WTC11 (cell line): ENCODE measurements around the gene PGP. TPM values are rescaled to one million over a fixed set of nuclear protein-coding genes. Genes with fewer than 3 reads are reported as not detected.

ENCODE experiments used
- ATAC-seq: fragments of 200-7000 bp; cut with Tn5 transposase; 2 replicates; pipeline ENCODE4 v1.10.0; 2021; ENCODE audit warnings: mild to moderate bottlenecking, moderate library complexity
- CTCF ChIA-PET: fragments of 300-600 bp; sonication (Branson Sonifier 250); formaldehyde crosslinking; loops from one replicate; lab custom pipeline; 2021; ENCODE audit warnings: antibody characterized with exemption; lab: Charles Lee
- POLR2A ChIA-PET: fragments of 350-600 bp; sonication (Branson Sonifier 250); formaldehyde crosslinking; loops from one replicate; lab custom pipeline; 2021; ENCODE audit warnings: antibody characterized with exemption; lab: Charles Lee
- DNase-seq: peaks from one replicate; pipeline ENCODE4 v3.0.0; 2021; ENCODE audit warnings: low spot score
- H3K27ac Mint-ChIP-seq: 2 replicates; pipeline ENCODE4 v1.8.0; 2021; ENCODE audit warnings: mixed read lengths
- H3K27me3 Mint-ChIP-seq: 2 replicates; pipeline ENCODE4 v1.8.0; 2021; ENCODE audit warnings: low read depth, mild to moderate bottlenecking, moderate library complexity, mixed read lengths
- H3K36me3 Mint-ChIP-seq: 2 replicates; pipeline ENCODE4 v1.8.0; 2021; ENCODE audit warnings: mixed read lengths
- H3K4me1 Mint-ChIP-seq: 2 replicates; pipeline ENCODE4 v1.8.0; 2022; ENCODE audit warnings: mixed read lengths
- H3K4me3 Mint-ChIP-seq: 2 replicates; pipeline ENCODE4 v1.8.0; 2021; ENCODE audit warnings: mild to moderate bottlenecking, moderate library complexity, mixed read lengths
- H3K9me3 Mint-ChIP-seq: 2 replicates; pipeline ENCODE4 v1.8.0; 2021; ENCODE audit warnings: mixed read lengths
- CREB1 ChIP-seq: sonication (generic); formaldehyde crosslinking; IDR thresholded peaks from 2 replicates; pipeline ENCODE4 v1.8.0; 2023; ENCODE audit warnings: mild to moderate bottlenecking, missing genetic modification reagents
- CREM ChIP-seq: sonication (generic); formaldehyde crosslinking; IDR thresholded peaks from 2 replicates; pipeline ENCODE4 v1.8.1; 2022; ENCODE audit warnings: mild to moderate bottlenecking, missing genetic modification reagents, moderate library complexity
- EMX1 ChIP-seq: fragments of 250-450 bp; sonication (Bioruptor Pico); IDR thresholded peaks from 2 replicates; pipeline ENCODE4 v1.8.0; 2021; ENCODE audit warnings: mild to moderate bottlenecking
- ETV6 ChIP-seq: sonication (generic); formaldehyde crosslinking; IDR thresholded peaks from 2 replicates; pipeline ENCODE4 v1.8.1; 2022; ENCODE audit warnings: mild to moderate bottlenecking, missing genetic modification reagents
- GABPB1 ChIP-seq: sonication (generic); formaldehyde crosslinking; IDR thresholded peaks from 2 replicates; pipeline ENCODE4 v1.8.1; 2023; ENCODE audit warnings: mild to moderate bottlenecking, missing genetic modification reagents
- GTF2I ChIP-seq: fragments of 250-450 bp; sonication (Bioruptor Pico); conservative IDR thresholded peaks from 2 replicates; pipeline ENCODE4 v1.4.0; 2021; ENCODE audit warnings: mild to moderate bottlenecking
- MYBL2 ChIP-seq: sonication (generic); formaldehyde crosslinking; IDR thresholded peaks from 2 replicates; pipeline ENCODE4 v1.8.1; 2023; ENCODE audit warnings: mild to moderate bottlenecking, moderate library complexity, missing genetic modification reagents
- RORB ChIP-seq: fragments of 250-450 bp; sonication (Bioruptor Pico); IDR thresholded peaks from 2 replicates; pipeline ENCODE4 v1.9.0; 2021; ENCODE audit warnings: mild to moderate bottlenecking
- SMAD4 ChIP-seq: sonication (generic); formaldehyde crosslinking; IDR thresholded peaks from 2 replicates; pipeline ENCODE4 v1.8.0; 2022; ENCODE audit warnings: mild to moderate bottlenecking, missing genetic modification reagents
- TEAD1 ChIP-seq: sonication (generic); formaldehyde crosslinking; IDR thresholded peaks from 2 replicates; pipeline ENCODE4 v1.8.0; 2022; ENCODE audit warnings: mild to moderate bottlenecking, missing genetic modification reagents
- TP53 ChIP-seq: sonication (generic); formaldehyde crosslinking; IDR thresholded peaks from 2 replicates; pipeline ENCODE4 v1.8.1; 2023; ENCODE audit warnings: mild to moderate bottlenecking, missing genetic modification reagents
- total RNA-seq: library from RNA; stranded (reverse); gene quantifications from 3 replicates; pipeline ENCODE4 v1.2.3, GENCODE V29; 2021
- TF ChIP-seq, protein P1 (sequence below): sonication (generic); formaldehyde crosslinking; IDR thresholded peaks from 2 replicates; pipeline ENCODE4 v1.8.1; 2023; ENCODE audit warnings: mild to moderate bottlenecking, moderate library complexity, missing genetic modification reagents
- TF ChIP-seq, protein P2 (sequence below): sonication (generic); formaldehyde crosslinking; IDR thresholded peaks from 2 replicates; pipeline ENCODE4 v1.8.1; 2022; ENCODE audit warnings: mild to moderate bottlenecking, moderate library complexity, missing genetic modification reagents
- TF ChIP-seq, protein P3 (sequence below): sonication (generic); formaldehyde crosslinking; IDR thresholded peaks from 2 replicates; pipeline ENCODE4 v1.8.0; 2023; ENCODE audit warnings: missing genetic modification reagents, mild to moderate bottlenecking, borderline replicate concordance
- TF ChIP-seq, protein P4 (sequence below): fragments of 250-450 bp; sonication (Bioruptor Pico); IDR thresholded peaks from 2 replicates; pipeline ENCODE4 v1.9.0; 2021; ENCODE audit warnings: mild to moderate bottlenecking
- TF ChIP-seq, protein P5 (sequence below): sonication (generic); formaldehyde crosslinking; IDR thresholded peaks from 2 replicates; pipeline ENCODE4 v1.8.0; 2022; ENCODE audit warnings: missing genetic modification reagents
- TF ChIP-seq, protein P6 (sequence below): sonication (generic); formaldehyde crosslinking; IDR thresholded peaks from 2 replicates; pipeline ENCODE4 v1.8.1; 2023; ENCODE audit warnings: mild to moderate bottlenecking, missing genetic modification reagents
- TF ChIP-seq, protein P7 (sequence below): fragments of 200-600 bp; IDR thresholded peaks from 2 replicates; pipeline ENCODE4 v1.8.0; 2022; ENCODE audit warnings: antibody characterized with exemption
- TF ChIP-seq, protein P8 (sequence below): sonication (generic); formaldehyde crosslinking; IDR thresholded peaks from 2 replicates; pipeline ENCODE4 v1.8.0; 2023; ENCODE audit warnings: missing genetic modification reagents
- TF ChIP-seq, protein P9 (sequence below): sonication (generic); formaldehyde crosslinking; IDR thresholded peaks from 2 replicates; pipeline ENCODE4 v1.8.0; 2022; ENCODE audit warnings: mild to moderate bottlenecking, missing genetic modification reagents

Gene PGP
- total RNA-seq, 1 experiment from 2014 or later = 39.5 TPM

DNA sequence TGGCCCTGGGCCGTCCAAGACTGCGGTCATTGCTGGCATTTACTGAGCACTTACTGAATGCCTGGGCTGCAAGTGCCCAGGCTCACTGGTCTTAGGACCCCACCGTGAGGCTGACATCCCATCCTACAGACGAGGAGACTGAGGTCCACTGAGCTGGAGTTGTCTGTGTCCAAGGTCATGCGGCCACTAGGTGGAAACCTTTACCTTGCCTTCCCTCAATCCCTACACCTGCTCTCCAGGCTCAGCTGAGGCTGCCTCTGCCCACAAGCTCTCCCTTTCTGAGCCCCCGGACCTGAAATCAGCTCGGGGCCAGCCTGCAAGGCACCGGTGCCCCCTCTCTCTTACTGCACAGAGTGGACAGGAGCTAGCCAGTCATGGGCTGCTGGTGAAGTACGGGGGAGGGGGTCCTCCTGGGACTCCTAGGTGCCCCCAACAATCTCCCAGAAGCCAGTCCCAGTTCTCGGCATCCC lies 19.8 kb downstream of the PGP start:
- Mint-ChIP-seq H3K27me3 (peaks cover 27% of the 10 kb centered on the region), H3K4me1 (peaks cover 4% of the 10 kb centered on the region; the same call in 1 of the 2 replicates), H3K27ac (no peak overlapping the region), H3K36me3 (no peaks in the 10 kb centered on the region), H3K4me3 (peak overlapping the region; percentile 66), H3K9me3 (no peaks in the 10 kb centered on the region)
- ChIA-PET POLR2A (interaction anchor here (0.7 to 1.9 kb wide), 4 partner anchors 16 to 94 kb away, joined by 3 to 12 read pairs (median 4); partner anchors contain the start of genes BRICD5, ECI1 and PGP), CTCF (interaction anchor here (0.5 to 3.5 kb wide), 52 partner anchors 9 to 356 kb away, joined by 3 to 62 read pairs (median 4); partner anchors contain the start of genes AMDHD2, BRICD5, CCNF and CEMP1)
- DNase-seq = peak; percentile 73
- peak; percentile 73 for ATAC-seq
- no peak for TF ChIP-seq RORB (CRISPR knock-in tag)
- TF ChIP-seq, protein P1, sequence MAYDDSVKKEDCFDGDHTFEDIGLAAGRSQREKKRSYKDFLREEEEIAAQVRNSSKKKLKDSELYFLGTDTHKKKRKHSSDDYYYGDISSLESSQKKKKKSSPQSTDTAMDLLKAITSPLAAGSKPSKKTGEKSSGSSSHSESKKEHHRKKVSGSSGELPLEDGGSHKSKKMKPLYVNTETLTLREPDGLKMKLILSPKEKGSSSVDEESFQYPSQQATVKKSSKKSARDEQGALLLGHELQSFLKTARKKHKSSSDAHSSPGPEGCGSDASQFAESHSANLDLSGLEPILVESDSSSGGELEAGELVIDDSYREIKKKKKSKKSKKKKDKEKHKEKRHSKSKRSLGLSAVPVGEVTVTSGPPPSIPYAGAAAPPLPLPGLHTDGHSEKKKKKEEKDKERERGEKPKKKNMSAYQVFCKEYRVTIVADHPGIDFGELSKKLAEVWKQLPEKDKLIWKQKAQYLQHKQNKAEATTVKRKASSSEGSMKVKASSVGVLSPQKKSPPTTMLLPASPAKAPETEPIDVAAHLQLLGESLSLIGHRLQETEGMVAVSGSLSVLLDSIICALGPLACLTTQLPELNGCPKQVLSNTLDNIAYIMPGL (CRISPR knock-in tag) = 0 out of 2 replicates have a peak, but pooled peaks have one; percentile 48
- no peak for TF ChIP-seq TP53 (CRISPR knock-in tag)
- TF ChIP-seq, protein P2, sequence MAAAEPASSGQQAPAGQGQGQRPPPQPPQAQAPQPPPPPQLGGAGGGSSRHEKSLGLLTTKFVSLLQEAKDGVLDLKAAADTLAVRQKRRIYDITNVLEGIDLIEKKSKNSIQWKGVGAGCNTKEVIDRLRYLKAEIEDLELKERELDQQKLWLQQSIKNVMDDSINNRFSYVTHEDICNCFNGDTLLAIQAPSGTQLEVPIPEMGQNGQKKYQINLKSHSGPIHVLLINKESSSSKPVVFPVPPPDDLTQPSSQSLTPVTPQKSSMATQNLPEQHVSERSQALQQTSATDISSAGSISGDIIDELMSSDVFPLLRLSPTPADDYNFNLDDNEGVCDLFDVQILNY (CRISPR knock-in tag) = no peak
- no peak for TF ChIP-seq GABPB1 (CRISPR knock-in tag)
- no peak for TF ChIP-seq ETV6 (CRISPR knock-in tag)
- no peak for TF ChIP-seq TEAD1 (CRISPR knock-in tag)
- no peak for TF ChIP-seq EMX1 (CRISPR knock-in tag)
- no peak; the same call in 1 of the 2 replicates for TF ChIP-seq SMAD4 (CRISPR knock-in tag)
- TF ChIP-seq CREM (CRISPR knock-in tag) = no peak
- no peak for TF ChIP-seq CREB1 (CRISPR knock-in tag)
- TF ChIP-seq, protein P3, sequence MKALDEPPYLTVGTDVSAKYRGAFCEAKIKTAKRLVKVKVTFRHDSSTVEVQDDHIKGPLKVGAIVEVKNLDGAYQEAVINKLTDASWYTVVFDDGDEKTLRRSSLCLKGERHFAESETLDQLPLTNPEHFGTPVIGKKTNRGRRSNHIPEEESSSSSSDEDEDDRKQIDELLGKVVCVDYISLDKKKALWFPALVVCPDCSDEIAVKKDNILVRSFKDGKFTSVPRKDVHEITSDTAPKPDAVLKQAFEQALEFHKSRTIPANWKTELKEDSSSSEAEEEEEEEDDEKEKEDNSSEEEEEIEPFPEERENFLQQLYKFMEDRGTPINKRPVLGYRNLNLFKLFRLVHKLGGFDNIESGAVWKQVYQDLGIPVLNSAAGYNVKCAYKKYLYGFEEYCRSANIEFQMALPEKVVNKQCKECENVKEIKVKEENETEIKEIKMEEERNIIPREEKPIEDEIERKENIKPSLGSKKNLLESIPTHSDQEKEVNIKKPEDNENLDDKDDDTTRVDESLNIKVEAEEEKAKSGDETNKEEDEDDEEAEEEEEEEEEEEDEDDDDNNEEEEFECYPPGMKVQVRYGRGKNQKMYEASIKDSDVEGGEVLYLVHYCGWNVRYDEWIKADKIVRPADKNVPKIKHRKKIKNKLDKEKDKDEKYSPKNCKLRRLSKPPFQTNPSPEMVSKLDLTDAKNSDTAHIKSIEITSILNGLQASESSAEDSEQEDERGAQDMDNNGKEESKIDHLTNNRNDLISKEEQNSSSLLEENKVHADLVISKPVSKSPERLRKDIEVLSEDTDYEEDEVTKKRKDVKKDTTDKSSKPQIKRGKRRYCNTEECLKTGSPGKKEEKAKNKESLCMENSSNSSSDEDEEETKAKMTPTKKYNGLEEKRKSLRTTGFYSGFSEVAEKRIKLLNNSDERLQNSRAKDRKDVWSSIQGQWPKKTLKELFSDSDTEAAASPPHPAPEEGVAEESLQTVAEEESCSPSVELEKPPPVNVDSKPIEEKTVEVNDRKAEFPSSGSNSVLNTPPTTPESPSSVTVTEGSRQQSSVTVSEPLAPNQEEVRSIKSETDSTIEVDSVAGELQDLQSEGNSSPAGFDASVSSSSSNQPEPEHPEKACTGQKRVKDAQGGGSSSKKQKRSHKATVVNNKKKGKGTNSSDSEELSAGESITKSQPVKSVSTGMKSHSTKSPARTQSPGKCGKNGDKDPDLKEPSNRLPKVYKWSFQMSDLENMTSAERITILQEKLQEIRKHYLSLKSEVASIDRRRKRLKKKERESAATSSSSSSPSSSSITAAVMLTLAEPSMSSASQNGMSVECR = no peak
- TF ChIP-seq, protein P4, sequence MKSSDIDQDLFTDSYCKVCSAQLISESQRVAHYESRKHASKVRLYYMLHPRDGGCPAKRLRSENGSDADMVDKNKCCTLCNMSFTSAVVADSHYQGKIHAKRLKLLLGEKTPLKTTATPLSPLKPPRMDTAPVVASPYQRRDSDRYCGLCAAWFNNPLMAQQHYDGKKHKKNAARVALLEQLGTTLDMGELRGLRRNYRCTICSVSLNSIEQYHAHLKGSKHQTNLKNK (CRISPR knock-in tag) = no peak
- TF ChIP-seq, protein P5, sequence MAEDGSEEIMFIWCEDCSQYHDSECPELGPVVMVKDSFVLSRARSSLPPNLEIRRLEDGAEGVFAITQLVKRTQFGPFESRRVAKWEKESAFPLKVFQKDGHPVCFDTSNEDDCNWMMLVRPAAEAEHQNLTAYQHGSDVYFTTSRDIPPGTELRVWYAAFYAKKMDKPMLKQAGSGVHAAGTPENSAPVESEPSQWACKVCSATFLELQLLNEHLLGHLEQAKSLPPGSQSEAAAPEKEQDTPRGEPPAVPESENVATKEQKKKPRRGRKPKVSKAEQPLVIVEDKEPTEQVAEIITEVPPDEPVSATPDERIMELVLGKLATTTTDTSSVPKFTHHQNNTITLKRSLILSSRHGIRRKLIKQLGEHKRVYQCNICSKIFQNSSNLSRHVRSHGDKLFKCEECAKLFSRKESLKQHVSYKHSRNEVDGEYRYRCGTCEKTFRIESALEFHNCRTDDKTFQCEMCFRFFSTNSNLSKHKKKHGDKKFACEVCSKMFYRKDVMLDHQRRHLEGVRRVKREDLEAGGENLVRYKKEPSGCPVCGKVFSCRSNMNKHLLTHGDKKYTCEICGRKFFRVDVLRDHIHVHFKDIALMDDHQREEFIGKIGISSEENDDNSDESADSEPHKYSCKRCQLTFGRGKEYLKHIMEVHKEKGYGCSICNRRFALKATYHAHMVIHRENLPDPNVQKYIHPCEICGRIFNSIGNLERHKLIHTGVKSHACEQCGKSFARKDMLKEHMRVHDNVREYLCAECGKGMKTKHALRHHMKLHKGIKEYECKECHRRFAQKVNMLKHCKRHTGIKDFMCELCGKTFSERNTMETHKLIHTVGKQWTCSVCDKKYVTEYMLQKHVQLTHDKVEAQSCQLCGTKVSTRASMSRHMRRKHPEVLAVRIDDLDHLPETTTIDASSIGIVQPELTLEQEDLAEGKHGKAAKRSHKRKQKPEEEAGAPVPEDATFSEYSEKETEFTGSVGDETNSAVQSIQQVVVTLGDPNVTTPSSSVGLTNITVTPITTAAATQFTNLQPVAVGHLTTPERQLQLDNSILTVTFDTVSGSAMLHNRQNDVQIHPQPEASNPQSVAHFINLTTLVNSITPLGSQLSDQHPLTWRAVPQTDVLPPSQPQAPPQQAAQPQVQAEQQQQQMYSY (CRISPR knock-in tag) = no peak
- TF ChIP-seq, protein P6, sequence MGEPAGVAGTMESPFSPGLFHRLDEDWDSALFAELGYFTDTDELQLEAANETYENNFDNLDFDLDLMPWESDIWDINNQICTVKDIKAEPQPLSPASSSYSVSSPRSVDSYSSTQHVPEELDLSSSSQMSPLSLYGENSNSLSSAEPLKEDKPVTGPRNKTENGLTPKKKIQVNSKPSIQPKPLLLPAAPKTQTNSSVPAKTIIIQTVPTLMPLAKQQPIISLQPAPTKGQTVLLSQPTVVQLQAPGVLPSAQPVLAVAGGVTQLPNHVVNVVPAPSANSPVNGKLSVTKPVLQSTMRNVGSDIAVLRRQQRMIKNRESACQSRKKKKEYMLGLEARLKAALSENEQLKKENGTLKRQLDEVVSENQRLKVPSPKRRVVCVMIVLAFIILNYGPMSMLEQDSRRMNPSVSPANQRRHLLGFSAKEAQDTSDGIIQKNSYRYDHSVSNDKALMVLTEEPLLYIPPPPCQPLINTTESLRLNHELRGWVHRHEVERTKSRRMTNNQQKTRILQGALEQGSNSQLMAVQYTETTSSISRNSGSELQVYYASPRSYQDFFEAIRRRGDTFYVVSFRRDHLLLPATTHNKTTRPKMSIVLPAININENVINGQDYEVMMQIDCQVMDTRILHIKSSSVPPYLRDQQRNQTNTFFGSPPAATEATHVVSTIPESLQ = no peak
- TF ChIP-seq, protein P7, sequence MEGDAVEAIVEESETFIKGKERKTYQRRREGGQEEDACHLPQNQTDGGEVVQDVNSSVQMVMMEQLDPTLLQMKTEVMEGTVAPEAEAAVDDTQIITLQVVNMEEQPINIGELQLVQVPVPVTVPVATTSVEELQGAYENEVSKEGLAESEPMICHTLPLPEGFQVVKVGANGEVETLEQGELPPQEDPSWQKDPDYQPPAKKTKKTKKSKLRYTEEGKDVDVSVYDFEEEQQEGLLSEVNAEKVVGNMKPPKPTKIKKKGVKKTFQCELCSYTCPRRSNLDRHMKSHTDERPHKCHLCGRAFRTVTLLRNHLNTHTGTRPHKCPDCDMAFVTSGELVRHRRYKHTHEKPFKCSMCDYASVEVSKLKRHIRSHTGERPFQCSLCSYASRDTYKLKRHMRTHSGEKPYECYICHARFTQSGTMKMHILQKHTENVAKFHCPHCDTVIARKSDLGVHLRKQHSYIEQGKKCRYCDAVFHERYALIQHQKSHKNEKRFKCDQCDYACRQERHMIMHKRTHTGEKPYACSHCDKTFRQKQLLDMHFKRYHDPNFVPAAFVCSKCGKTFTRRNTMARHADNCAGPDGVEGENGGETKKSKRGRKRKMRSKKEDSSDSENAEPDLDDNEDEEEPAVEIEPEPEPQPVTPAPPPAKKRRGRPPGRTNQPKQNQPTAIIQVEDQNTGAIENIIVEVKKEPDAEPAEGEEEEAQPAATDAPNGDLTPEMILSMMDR = 0 out of 2 replicates have a peak, but pooled peaks have one; percentile 33
- TF ChIP-seq, protein P8, sequence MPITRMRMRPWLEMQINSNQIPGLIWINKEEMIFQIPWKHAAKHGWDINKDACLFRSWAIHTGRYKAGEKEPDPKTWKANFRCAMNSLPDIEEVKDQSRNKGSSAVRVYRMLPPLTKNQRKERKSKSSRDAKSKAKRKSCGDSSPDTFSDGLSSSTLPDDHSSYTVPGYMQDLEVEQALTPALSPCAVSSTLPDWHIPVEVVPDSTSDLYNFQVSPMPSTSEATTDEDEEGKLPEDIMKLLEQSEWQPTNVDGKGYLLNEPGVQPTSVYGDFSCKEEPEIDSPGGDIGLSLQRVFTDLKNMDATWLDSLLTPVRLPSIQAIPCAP (CRISPR knock-in tag) = no peak
- TF ChIP-seq, protein P9, sequence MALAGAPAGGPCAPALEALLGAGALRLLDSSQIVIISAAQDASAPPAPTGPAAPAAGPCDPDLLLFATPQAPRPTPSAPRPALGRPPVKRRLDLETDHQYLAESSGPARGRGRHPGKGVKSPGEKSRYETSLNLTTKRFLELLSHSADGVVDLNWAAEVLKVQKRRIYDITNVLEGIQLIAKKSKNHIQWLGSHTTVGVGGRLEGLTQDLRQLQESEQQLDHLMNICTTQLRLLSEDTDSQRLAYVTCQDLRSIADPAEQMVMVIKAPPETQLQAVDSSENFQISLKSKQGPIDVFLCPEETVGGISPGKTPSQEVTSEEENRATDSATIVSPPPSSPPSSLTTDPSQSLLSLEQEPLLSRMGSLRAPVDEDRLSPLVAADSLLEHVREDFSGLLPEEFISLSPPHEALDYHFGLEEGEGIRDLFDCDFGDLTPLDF (CRISPR knock-in tag) = no peak
- peak; percentile 93 for TF ChIP-seq GTF2I (CRISPR knock-in tag)
- TF ChIP-seq MYBL2 (CRISPR knock-in tag) = no peak
